CD4-positive, alpha-beta T cell treated with Interleukin-12 subunit alpha and Interleukin-12 subunit beta, for 1 hour (primary cell): ENCODE results near the gene RNF166.

ENCODE experiments used
- DNase-seq: peaks from one replicate; pipeline ENCODE4 v3.0.0-alpha.2; 2020

The RNF166 gene

DNA sequence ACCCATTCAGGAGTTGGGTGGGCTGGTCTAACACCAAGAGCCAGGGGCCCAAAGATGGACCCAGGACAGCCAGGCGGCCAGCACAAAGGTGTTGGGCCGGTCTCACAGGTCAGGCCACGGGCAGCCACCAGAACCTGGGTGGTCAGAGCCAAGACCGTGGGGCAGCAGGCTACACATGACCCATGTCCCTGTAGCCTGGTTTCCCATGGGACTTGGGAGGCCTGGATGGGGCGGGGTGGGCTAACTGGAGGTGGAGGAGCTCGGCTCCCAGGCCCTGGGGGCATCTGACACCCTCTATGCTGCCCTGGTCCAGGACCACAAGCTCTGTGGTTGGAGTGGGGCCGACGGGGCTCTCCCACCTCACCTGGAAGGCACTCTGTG is 17.3 kb upstream of the RNF166 start:
- no peak for DNase-seq

- DNase-seq: no peak
Measured at GRCh38 chr16:88722784-88723506, 16.7 kb upstream of the RNF166 start.

GRCh38 chr16:88721815-88722755 is 15.9 kb upstream of the RNF166 start:
- DNase-seq: no peak

DNA sequence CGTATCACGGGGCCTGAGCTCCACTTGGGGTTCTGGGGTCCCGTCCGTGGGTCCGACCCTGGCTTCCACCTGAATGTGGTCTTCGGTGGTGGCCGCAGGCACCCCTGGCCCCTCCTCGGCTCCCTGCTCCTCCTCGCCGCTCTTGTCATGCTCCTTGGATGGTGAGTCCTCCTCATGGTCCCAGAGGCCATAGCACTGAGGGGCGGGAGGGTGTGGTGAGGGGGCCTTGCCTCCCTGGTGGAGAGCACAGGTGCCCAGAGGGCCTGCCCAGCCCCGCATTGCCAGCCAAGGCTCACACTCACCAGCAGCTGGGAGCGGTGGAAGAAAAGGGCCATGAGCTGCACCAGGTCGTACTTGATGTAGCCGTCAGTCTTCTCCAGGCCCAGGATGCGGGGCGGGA is 15.0 kb upstream of the RNF166 start:
- no peak for DNase-seq

- DNase-seq: no peak
Measured at GRCh38 chr16:88720396-88720970, 14.3 kb upstream of the RNF166 start.

GRCh38 chr16:88719933-88720296 is 13.7 kb upstream of the RNF166 start:
- DNase-seq: no peak

DNA sequence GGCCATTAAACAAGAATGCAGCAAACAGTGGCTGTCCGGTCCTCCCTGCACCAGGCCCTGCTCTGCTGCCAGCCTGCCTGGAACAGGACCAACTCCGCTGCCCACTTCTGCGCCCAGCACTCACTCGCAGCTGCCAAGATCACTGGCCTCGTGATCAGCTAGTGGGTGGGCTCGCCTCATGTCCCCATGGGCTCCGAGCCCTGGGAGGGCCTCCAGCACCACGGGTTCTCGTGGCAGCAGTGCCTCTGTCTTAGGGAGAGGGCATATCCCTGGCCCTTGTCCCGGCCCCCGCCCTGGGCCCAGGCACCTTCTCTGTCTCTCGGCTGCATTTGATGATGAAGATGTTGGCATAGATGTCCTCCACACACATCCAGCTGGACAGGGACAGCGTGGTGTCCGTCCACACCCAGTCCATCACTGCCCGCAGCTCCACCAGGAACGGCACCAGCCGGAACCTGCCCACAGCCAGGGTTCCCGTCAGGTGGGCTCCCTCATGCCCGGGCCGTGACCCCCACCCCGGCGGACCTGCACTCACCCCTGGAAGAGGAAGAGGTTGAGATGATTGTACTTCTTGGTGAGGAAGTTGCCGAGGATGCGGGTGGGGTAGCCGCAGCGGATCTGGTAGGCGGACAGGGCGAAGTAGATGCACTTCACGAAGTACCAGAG is 13.2 kb upstream of the RNF166 start:
- DNase-seq: no peak

DNA sequence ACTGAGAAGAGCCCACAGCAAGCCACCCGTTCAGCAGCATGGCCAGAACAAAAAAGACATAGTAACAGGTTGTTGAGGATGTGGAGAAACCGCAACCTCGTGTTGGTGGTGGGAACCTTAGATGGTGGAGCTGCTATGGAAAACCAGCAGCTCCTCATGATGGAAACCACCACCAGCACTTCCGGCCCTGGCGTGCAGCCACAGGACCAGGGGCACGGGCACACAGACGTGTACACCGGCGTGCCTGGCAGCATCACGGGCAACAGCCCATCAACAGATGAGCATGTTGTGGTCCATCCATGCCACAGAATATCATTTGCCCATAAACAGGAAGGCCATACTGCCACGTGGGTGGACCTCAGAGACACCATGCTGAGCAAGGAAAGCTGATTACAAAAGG is 12.0 kb upstream of the RNF166 start:
- DNase-seq: no peak

- DNase-seq: no peak
Measured at GRCh38 chr16:88716601-88717001, 10.4 kb upstream of the RNF166 start.

GRCh38 chr16:88716201-88716600 is 10.0 kb upstream of the RNF166 start:
- DNase-seq: no peak

- no peak for DNase-seq
Measured at GRCh38 chr16:88715312-88716190, 9.3 kb upstream of the RNF166 start.

GRCh38 chr16:88714420-88715302 is 8.5 kb upstream of the RNF166 start:
- no peak for DNase-seq

DNA sequence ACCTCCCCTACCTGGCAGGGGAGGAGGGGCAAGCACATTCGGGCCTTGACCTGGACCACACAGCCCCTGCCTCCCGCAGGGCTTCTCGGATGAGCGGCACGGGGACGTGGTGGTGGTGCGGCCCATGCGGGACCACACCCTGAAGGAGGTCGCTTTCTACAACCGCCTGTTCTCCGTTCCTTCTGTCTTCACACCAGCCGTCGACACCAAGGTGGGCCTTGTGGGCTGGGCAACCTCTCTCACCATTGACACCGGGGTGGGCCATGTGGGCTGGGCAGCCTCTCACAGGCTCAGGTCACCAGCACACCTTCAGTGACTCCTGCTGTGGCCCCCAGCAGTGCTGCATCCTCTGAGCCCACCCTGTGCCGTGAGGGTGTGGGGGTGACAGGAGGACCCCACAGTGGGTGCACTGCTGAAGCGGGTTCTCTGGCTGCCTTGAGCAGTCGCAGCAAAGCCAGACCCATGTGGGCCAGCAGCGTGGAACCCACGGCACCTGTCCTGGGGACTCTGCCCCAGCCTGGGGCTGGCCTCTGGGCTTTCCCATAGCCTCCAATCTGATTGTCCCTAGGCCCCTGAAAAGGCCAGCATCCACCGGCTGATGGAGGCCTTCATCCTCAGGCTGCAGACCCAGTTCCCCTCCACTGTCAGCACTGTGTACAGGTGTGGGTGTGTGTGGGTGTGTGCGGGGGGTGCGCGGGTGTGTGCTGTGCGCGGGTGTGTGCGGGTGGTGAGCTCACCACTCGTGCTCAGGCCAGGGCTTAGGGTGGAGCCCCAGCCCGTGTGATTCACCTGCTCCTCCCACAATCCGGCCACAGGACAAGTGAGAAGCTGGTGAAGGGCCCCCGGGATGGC is 7.6 kb upstream of the RNF166 start:
- no peak for DNase-seq

DNA sequence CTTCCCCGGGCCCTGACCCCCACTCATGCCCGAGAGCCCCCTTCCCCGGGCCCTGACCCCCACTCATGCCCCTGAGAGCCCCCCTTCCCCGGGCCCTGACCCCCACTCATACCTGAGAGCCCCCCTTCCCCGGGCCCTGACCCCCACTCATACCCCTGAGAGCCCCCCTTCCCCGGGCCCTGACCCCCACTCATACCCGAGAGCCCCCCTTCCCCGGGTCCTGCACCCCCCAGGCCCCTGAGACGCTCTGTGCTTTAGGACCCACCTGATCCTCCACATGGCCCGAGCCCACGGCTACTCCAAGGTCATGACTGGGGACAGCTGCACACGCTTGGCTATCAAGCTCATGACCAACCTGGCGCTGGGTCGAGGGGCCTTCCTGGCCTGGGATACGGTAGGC is 6.8 kb upstream of the RNF166 start:
- DNase-seq: no peak

GRCh38 chr16:88712362-88712979 is 6.3 kb upstream of the RNF166 start:
- DNase-seq: no peak

- no peak for DNase-seq
Measured at GRCh38 chr16:88711750-88712340, 5.6 kb upstream of the RNF166 start.

DNA sequence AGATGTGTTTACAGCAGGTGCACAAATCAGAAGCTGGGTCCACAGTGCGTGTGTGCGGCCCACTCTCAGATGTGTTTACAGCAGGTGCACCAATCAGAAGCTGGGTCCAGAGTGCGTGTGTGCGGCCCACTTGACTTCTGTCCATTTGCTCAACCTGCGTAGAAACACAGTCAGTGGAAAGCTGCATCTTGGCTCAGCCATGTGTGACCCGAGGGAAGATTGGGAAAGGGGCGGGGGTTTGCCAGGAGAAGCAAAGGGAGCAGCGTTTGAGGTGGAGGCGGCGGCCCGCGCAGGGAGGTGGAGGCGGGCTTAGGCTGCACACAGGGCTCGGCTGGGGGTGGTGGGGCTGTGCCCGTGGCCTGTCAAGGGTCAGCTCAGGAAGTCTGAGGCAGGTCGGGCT is 4.3 kb upstream of the RNF166 start:
- no peak for DNase-seq

DNA sequence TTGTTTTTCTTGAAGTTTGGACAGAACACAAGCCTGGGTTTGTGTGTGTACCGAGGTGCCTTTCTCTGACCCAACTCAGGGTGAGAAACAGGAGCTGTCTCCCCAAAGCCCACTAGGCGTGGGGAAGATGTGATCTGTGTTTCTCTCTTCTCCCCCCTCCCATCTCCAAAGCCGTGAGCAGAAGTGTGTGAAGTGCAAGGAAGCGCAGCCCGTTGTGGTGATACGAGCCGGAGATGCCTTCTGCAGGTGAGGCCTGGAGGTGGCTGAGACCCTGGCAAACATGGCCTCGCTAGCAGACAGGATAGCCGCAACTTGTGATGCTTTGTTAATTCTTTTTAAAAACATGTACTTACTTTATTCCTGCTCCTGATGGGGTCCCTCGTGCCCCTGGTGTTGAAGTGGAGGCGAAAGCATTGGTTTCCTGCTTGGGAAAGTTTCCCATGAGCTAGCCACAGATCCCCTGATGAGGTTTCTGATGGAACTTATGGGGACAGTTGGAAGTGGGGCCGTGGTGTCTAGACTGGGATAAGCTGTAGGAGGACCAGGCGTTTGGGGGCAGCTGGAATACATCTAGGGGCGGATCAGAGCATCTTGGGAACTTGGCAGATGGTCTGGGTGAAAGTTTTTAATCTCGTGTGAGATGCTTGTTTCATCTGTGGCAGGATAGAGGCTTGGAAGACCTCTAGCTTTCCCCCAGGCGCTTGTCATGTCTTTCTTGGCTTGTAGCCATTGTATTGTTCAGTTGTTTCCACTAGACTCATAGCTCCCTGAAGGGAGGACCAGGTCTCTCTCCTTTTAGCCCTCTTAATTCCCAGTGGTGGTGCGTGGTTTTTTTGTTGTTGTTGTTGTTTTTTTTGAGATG is 988 bp upstream of the RNF166 start:
- DNase-seq: peak; percentile 15
